Spleen (tissue), 11 donors: ENCODE data around the gene LCOR. TPM values are rescaled to one million over a fixed set of nuclear protein-coding genes. Genes with fewer than 3 reads are reported as not detected.

Source experiments
- DNase-seq: peaks from one replicate; pipeline ENCODE4 v3.0.0-alpha.2; 2020
- H3K27ac ChIP-seq, 8 donors: fragments of 200-600 bp; sonication (generic) in 7 of 8; 1 replicate in 4 of 8; 2 replicates in 4 of 8; pipeline versions ENCODE4 v1.5.0 to v1.8.0; 2016 to 2021; ENCODE audit warnings: inconsistent platforms in 4 of 8, mild to moderate bottlenecking in 4 of 8, moderate library complexity in 1 of 8
- H3K27me3 ChIP-seq, 7 donors: fragments of 200-600 bp; sonication (generic) in 6 of 7; replicated peaks in 1 of 7; 1 replicate in 4 of 7; 2 replicates in 3 of 7; pipeline versions ENCODE4 v1.5.0 to v1.8.0; 2016 to 2021; ENCODE audit warnings: inconsistent platforms in 3 of 7, mild to moderate bottlenecking in 1 of 7
- H3K36me3 ChIP-seq, 6 donors: fragments of 200-600 bp; sonication (generic) in 5 of 6; 1 replicate in 4 of 6; 2 replicates in 2 of 6; pipeline versions ENCODE4 v1.5.0 to v1.8.0; 2016 to 2021; ENCODE audit warnings: inconsistent platforms in 2 of 6
- H3K4me1 ChIP-seq, 6 donors: fragments of 200-600 bp; sonication (generic) in 5 of 6; 1 replicate in 3 of 6; 2 replicates in 3 of 6; pipeline versions ENCODE4 v1.5.0 to v1.8.0; 2016 to 2021; ENCODE audit warnings: inconsistent platforms in 3 of 6
- H3K4me3 ChIP-seq, 8 donors: fragments of 200-600 bp; sonication (generic) in 7 of 8; 1 replicate in 4 of 8; 2 replicates in 4 of 8; pipeline versions ENCODE4 v1.5.0 to v1.8.0; 2016 to 2021; ENCODE audit warnings: inconsistent platforms in 4 of 8, mild to moderate bottlenecking in 4 of 8, moderate library complexity in 2 of 8
- H3K9me3 ChIP-seq, 8 donors: fragments of 200-600 bp; sonication (generic) in 7 of 8; 1 replicate in 4 of 8; 2 replicates in 4 of 8; pipeline versions ENCODE4 v1.5.0 to v1.8.0; 2016 to 2021; ENCODE audit warnings: inconsistent platforms in 4 of 8
- POLR2A ChIP-seq, 3 donors: fragments of 450-650 bp; IDR thresholded peaks; one replicate each; pipeline ENCODE4 v1.5.1; 2017; ENCODE audit warnings: antibody characterized with exemption in 3 of 3, mild to moderate bottlenecking in 1 of 3
- POLR2AphosphoS5 ChIP-seq, 3 donors: sonication (generic); formaldehyde crosslinking; IDR thresholded peaks; one replicate each; pipeline ENCODE4 v1.5.1; 2017; ENCODE audit warnings: antibody characterized with exemption in 3 of 3
- WGBS, 5 donors: extraction: QIAGEN DNeasy Blood & Tissue Kit in 3 of 5; methylation state at CpG; one replicate each; pipeline versions ENCODE4 v1.1.5 to v1.1.7; 2013 to 2018; 5-methylcytosine and 5-hydroxymethylcytosine counted together
- intact Hi-C: fragments of 100-400 bp; cut with DNase I; formaldehyde crosslinking; loops from one replicate; pipeline ENCODE4 v1.15.0; 2023; ENCODE audit warnings: low total_unique reads
- polyA plus RNA-seq, 3 donors: library from polyadenylated mRNA; stranded (reverse); fragments of 200-250 nt; gene quantifications; one replicate each; pipeline ENCODE4 v1.2.1, GENCODE V29; 2013
- total RNA-seq, 7 donors: library from RNA; depleted of rRNA in 3 of 7; stranded (reverse); fragments of >200 nt in 3 of 7; fragmentation: NEBNext Ultra II Directional in 4 of 7; extraction: Animal tissue kit (Norgen Biotek cat#: 25700) in 4 of 7; gene quantifications; one replicate each; pipeline versions ENCODE4 v1.1.0 to v1.2.1, GENCODE V29; 2016 to 2021
- TF ChIP-seq, protein P1 (sequence below), 11 experiments: fragments of 200-600 bp in 7 of 11; fragments of 450-650 bp in 4 of 11; sonication (generic) in 4 of 11; IDR thresholded peaks in 8 of 11; conservative IDR thresholded peaks in 3 of 11; 1 replicate in 7 of 11; 2 replicates in 4 of 11; pipeline versions ENCODE4 v1.4.0 to v1.8.0; 2016 to 2021; ENCODE audit warnings: antibody characterized with exemption in 11 of 11, inconsistent platforms in 4 of 11, mild to moderate bottlenecking in 1 of 11
- donor health status: healthy with polysubstance abuse.
- donor health status: DM: no; HTN: no; CAD: no; lungs with moderate emphysema.
- donor health status: DM: no; HTN: no; CAD: no.
- donor health status: Bipolar disorder and iron deficiency.
- donor health status: healthy.
- donor health status: DM: no; HTN: no; CAD: no.
- donor health status: DM: yes; HTN: yes; CAD: no.

LCOR gene
- total and polyA plus RNA-seq, 10 donors = 2.2 to 105 (median 47.0) TPM

DNA sequence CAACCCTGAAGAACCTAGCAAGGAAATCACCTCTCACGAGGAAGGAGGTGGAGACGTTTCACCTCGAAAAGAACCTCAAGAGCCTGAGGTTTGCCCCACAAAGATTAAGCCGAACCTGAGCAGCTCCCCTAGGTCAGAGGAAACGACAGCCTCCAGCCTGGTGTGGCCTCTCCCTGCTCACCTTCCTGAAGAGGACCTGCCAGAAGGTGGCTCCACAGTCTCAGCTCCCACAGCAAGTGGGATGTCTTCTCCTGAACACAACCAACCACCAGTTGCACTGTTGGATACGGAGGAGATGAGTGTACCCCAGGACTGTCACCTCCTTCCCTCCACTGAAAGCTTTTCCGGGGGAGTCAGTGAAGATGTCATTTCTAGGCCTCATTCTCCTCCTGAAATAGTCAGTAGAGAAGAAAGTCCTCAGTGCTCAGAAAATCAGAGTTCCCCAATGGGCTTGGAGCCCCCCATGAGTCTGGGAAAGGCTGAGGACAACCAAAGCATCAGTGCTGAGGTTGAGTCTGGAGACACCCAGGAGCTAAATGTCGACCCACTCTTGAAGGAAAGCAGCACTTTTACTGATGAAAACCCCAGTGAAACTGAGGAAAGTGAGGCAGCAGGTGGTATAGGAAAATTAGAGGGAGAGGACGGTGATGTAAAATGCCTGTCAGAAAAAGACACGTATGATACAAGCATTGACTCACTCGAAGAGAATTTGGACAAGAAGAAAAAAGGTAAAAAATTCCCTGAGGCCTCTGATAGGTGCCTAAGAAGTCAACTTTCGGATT is 150.2 kb downstream of the LCOR start:
- Histone ChIP-seq H3K27ac (no peak overlapping the region), H3K9me3 (no peaks in the 10 kb centered on the region), H3K4me1 (peaks cover 0 to 18% (median 9%) of the 10 kb centered on the region in 6 donors), H3K4me3 (no peak overlapping the region), H3K27me3 (no peaks in the 10 kb centered on the region), H3K36me3 (peaks cover 0 to 33% (median 23%) of the 10 kb centered on the region in 6 donors)
- intact Hi-C loops = no loop called here
- 87 to 95% (median 93%) methylated on average over 12 of the region's 12 CpGs for WGBS, 5 donors
- no peak for DNase-seq
- TF ChIP-seq, protein P1, sequence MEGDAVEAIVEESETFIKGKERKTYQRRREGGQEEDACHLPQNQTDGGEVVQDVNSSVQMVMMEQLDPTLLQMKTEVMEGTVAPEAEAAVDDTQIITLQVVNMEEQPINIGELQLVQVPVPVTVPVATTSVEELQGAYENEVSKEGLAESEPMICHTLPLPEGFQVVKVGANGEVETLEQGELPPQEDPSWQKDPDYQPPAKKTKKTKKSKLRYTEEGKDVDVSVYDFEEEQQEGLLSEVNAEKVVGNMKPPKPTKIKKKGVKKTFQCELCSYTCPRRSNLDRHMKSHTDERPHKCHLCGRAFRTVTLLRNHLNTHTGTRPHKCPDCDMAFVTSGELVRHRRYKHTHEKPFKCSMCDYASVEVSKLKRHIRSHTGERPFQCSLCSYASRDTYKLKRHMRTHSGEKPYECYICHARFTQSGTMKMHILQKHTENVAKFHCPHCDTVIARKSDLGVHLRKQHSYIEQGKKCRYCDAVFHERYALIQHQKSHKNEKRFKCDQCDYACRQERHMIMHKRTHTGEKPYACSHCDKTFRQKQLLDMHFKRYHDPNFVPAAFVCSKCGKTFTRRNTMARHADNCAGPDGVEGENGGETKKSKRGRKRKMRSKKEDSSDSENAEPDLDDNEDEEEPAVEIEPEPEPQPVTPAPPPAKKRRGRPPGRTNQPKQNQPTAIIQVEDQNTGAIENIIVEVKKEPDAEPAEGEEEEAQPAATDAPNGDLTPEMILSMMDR (IDR thresholded peaks at IDR 0.05 in 8 of 11, conservative IDR thresholded peaks at IDR 0.05 in 3 of 11) = no peak
- TF ChIP-seq POLR2A (IDR thresholded peaks at IDR 0.05) = no peak
- TF ChIP-seq POLR2AphosphoS5 (IDR thresholded peaks at IDR 0.05) = no peak

DNA sequence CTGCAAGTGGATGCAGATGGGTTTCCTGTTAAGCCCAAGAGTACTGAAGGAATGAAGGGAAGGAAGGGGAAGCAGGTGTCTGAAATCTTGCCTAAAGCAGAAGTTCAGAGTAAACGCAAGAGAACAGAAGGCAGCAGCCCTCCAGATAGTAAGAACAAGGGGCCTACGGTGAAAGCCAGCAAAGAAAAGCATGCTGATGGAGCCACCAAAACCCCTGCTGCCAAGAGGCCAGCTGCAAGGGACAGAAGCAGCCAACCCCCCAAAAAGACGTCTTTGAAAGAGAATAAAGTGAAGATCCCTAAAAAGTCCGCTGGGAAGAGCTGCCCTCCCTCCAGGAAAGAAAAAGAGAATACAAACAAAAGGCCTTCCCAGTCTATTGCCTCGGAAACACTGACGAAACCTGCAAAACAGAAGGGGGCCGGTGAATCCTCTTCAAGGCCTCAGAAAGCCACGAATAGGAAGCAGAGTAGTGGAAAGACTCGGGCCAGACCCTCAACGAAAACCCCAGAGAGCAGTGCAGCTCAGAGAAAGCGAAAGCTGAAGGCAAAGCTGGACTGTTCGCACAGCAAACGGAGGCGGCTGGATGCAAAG is 152.5 kb downstream of the LCOR start:
- H3K4me3 ChIP-seq = peak overlapping the region in 2 of 8 donors; percentile 3 to 36

DNA sequence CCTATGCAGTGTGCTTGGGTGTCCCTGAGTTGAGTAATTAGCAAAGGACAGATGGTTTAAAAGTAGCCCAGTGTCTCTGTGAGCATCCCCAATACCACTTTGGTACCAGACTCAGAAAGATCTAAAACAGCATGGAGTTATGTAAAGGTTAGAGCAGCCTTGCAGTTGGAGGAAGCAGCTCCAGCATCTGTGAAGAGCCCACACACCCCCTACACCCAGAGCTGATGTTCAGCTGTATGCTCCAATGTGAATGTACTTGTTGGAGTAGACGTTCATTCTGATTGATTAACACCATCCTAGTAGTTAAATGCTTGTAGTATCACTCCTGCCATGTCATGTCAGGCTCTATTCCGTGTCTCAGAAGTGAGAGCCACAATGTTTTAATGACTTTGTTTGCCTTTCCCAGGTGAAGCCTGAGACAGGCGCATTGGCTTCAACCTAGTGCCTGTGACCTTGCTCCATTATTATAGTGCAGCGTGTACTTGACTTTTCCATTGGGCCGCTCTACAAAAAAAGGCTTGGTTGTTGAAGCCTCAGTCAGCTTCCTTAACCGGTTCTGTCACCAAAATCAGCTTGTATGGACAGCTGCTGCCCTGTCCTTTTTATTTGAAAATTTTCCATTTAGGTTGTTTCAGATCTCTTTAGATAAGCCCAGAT is 154.2 kb downstream of the LCOR start:
- no peak overlapping the region for H3K4me3 ChIP-seq
- intact Hi-C loops = no loop called here
- no peaks in the 10 kb centered on the region for H3K27me3 ChIP-seq
- H3K27ac ChIP-seq = no peak overlapping the region
- no peak for DNase-seq
- H3K36me3 ChIP-seq = peaks cover 0 to 31% (median 12%) of the 10 kb centered on the region in 6 donors
- TF ChIP-seq POLR2A (IDR thresholded peaks at IDR 0.05) (no peak), POLR2AphosphoS5 (IDR thresholded peaks at IDR 0.05) (no peak)
- TF ChIP-seq, protein P1 (IDR thresholded peaks at IDR 0.05 in 8 of 11, conservative IDR thresholded peaks at IDR 0.05 in 3 of 11) = no peak
- H3K9me3 ChIP-seq = no peaks in the 10 kb centered on the region
- 91 to 97% (median 94%) methylated on average over 6 of the region's 6 CpGs for WGBS, 5 donors
- peaks cover 0 to 18% (median 9%) of the 10 kb centered on the region in 6 donors for H3K4me1 ChIP-seq

More for the DNA sequence above, 152.5 kb downstream of the LCOR start:
- no peaks in the 10 kb centered on the region for H3K9me3 ChIP-seq
- WGBS, 5 donors = 26 to 46% (median 30%) methylated on average over 14 of the region's 14 CpGs
- DNase-seq = no peak
- intact Hi-C loops = no loop called here
- no peak for TF ChIP-seq POLR2AphosphoS5 (IDR thresholded peaks at IDR 0.05)
- TF ChIP-seq, protein P1 (IDR thresholded peaks at IDR 0.05 in 8 of 11, conservative IDR thresholded peaks at IDR 0.05 in 3 of 11) = no peak
- no peak for TF ChIP-seq POLR2A (IDR thresholded peaks at IDR 0.05)
- peak overlapping the region in 2 of 8 donors; percentile 2 to 43 for H3K27ac ChIP-seq
- no peaks in the 10 kb centered on the region for H3K27me3 ChIP-seq
- H3K4me1 ChIP-seq = peaks cover 0 to 18% (median 9%) of the 10 kb centered on the region in 6 donors
- H3K36me3 ChIP-seq = peaks cover 0 to 42% (median 23%) of the 10 kb centered on the region in 6 donors
